Keratinocyte (primary cell): ENCODE measurements around the gene CSGALNACT2. TPM values are rescaled to one million over a fixed set of nuclear protein-coding genes. Genes with fewer than 3 reads are reported as not detected.

Experiments used
- DNase-seq: peaks from one replicate; pipeline ENCODE4 v3.0.0-alpha.2; 2011; ENCODE audit warnings: low read depth, missing footprints, low spot score
- FAIRE-seq: peaks from 2 replicates; lab custom pipeline; 2011; peaks lifted over from hg19 to GRCh38; lab: Jason Lieb, UNC
- H2AFZ ChIP-seq: 2 replicates; pipeline ENCODE4 v1.6.0; 2012; ENCODE audit warnings: low read length, control low read depth, inconsistent platforms; ENCODE audit not compliant: control insufficient read depth
- H3K27ac ChIP-seq: 2 replicates; pipeline ENCODE4 v1.5.1; 2011; ENCODE audit warnings: low read length; ENCODE audit not compliant: control insufficient read depth, insufficient read depth
- H3K27me3 ChIP-seq: 3 replicates; pipeline ENCODE4 v1.6.0; 2011; ENCODE audit warnings: low read length; ENCODE audit not compliant: control insufficient read depth, insufficient read depth; ENCODE audit errors: extremely low read depth
- H3K36me3 ChIP-seq, 2 experiments: 2 replicates in 1 of 2; 3 replicates in 1 of 2; pipeline ENCODE4 v1.5.1; 2011; ENCODE audit warnings: low read length in 2 of 2, mild to moderate bottlenecking in 1 of 2; ENCODE audit not compliant: control insufficient read depth in 2 of 2, insufficient read depth in 2 of 2; ENCODE audit errors: extremely low read depth in 1 of 2
- H3K4me1 ChIP-seq: 3 replicates; pipeline ENCODE4 v1.5.1; 2011; ENCODE audit warnings: low read length; ENCODE audit not compliant: control insufficient read depth, insufficient read depth; ENCODE audit errors: extremely low read depth
- H3K4me2 ChIP-seq: 3 replicates; pipeline ENCODE4 v1.6.0; 2011; ENCODE audit warnings: low read depth, low read length; ENCODE audit not compliant: control insufficient read depth, insufficient read depth; ENCODE audit errors: extremely low read depth
- H3K4me3 ChIP-seq, 3 experiments: fragments of 200-600 bp in 1 of 3; sonication (generic) in 1 of 3; 2 replicates in 2 of 3; 3 replicates in 1 of 3; pipeline ENCODE4 v1.5.1; 2011 to 2016; ENCODE audit warnings: low read length in 3 of 3, mild to moderate bottlenecking in 3 of 3, control low read depth in 2 of 3, inconsistent platforms in 1 of 3, low read depth in 1 of 3, mixed read lengths in 1 of 3, mixed run types in 1 of 3, moderate library complexity in 1 of 3; ENCODE audit not compliant: control insufficient read depth in 2 of 3, insufficient read depth in 2 of 3; ENCODE audit errors: extremely low read depth in 1 of 3
- H3K79me2 ChIP-seq: 2 replicates; pipeline ENCODE4 v1.6.0; 2012; ENCODE audit warnings: low read length; ENCODE audit not compliant: control insufficient read depth, insufficient read depth
- H3K9ac ChIP-seq: 3 replicates; pipeline ENCODE4 v1.6.0; 2011; ENCODE audit warnings: low read length; ENCODE audit not compliant: control insufficient read depth, insufficient read depth; ENCODE audit errors: extremely low read depth
- H3K9me1 ChIP-seq: 3 replicates; pipeline ENCODE4 v1.6.0; 2011; ENCODE audit warnings: low read length; ENCODE audit not compliant: control insufficient read depth, insufficient read depth; ENCODE audit errors: extremely low read depth
- H3K9me3 ChIP-seq: 2 replicates; pipeline ENCODE4 v1.5.1; 2012; ENCODE audit warnings: low read depth, low read length; ENCODE audit not compliant: control insufficient read depth
- H4K20me1 ChIP-seq: 3 replicates; pipeline ENCODE4 v1.6.0; 2011; ENCODE audit warnings: low read length; ENCODE audit not compliant: control insufficient read depth, insufficient read depth; ENCODE audit errors: extremely low read depth
- EZH2 ChIP-seq: IDR thresholded peaks from one replicate; pipeline ENCODE4 v1.6.1; 2012; ENCODE audit warnings: inconsistent platforms, mild to moderate bottlenecking, low read length, moderate library complexity
- dilution Hi-C: fragments of 300-500 bp; cut with MboI; formaldehyde crosslinking; loops from one replicate; pipeline ENCODE4 v1.7.0; 2020; ENCODE audit warnings: low sequenced_read_pairs; ENCODE audit not compliant: extremely low pct_ligation_motif_present
- polyA plus RNA-seq, 5 experiments: library from polyadenylated mRNA; depleted of rRNA in 3 of 5; stranded (reverse) in 3 of 5; stranded (forward) in 1 of 5; unstranded in 1 of 5; fragments of >200 nt; gene quantifications; 1 replicate in 1 of 5; 2 replicates in 3 of 5; 3 replicates in 1 of 5; pipeline versions ENCODE4 v1.2.1 to v1.2.3, GENCODE V29; 2011 to 2012; ENCODE audit warnings: missing spikeins in 2 of 5, low read depth in 1 of 5, low replicate concordance in 1 of 5
- TF ChIP-seq, protein P1 (sequence below), 3 experiments: IDR thresholded peaks in 1 of 3; conservative IDR thresholded peaks in 1 of 3; optimal IDR thresholded peaks in 1 of 3; 2 replicates in 2 of 3; 3 replicates in 1 of 3; pipeline versions ENCODE3 to v1.5.1; 2011; ENCODE audit warnings: low read length in 3 of 3, mild to moderate bottlenecking in 3 of 3, moderate library complexity in 2 of 3, control low read depth in 1 of 3, inconsistent platforms in 1 of 3; ENCODE audit not compliant: insufficient read depth in 2 of 3; ENCODE audit errors: extremely low read depth in 1 of 3

The CSGALNACT2 gene
- polyA plus RNA-seq, 1 donor (not counting 4 experiments of a cell fraction or from before 2014, with no cell fraction given), result 19.7 TPM

DNA sequence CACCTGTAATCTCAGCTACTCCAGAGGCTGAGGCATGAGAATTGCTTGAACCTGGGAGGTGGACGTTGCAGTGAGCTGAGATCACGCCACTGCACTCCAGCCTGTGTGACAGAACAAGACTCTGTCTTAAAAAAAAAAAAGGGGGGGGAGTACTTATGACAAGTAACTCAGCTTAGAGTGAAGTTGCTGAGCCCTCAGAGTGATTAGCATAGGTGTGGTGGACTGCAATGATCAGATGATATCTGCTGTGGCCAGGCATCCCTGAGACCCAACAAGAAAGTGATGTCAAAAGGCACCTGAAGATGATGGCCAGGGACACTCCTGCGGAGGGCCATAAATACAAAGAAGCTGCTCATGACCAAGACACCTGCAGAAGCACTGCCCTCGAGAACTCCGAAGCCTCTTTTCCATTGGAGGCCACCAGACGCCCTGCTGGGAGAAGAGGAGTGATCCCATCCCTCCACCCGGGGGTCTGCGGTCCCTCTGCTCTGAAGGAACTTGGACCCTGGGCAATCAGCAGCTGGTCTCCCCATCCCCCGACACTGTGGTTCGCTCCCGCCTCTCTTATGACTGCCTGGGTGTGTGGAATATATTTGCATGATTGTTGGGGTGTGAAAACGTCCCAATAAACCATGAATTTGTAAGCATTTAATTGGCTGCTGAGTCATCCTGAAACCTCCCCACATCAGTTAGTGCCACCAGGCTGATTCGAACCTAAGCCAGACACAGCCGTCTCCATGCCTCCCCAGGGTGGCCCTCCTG lies 82.6 kb downstream of the CSGALNACT2 start:
- Histone ChIP-seq H3K79me2 (no peaks in the 10 kb centered on the region), H3K27me3 (peaks cover 28% of the 10 kb centered on the region), H3K36me3 (no peaks in the 10 kb centered on the region), H3K27ac (no peak overlapping the region), H4K20me1 (no peaks in the 10 kb centered on the region), H3K9me1 (no peaks in the 10 kb centered on the region), H3K4me1 (no peaks in the 10 kb centered on the region), H3K9ac (no peak overlapping the region), H3K9me3 (no peaks in the 10 kb centered on the region), H3K4me3 (no peak overlapping the region), H2AFZ (no peak overlapping the region), H3K4me2 (no peak overlapping the region)
- no peak for FAIRE-seq
- dilution Hi-C loops, result no loop called here
- DNase-seq, result no peak
- TF ChIP-seq EZH2, result no peak
- TF ChIP-seq, protein P1, sequence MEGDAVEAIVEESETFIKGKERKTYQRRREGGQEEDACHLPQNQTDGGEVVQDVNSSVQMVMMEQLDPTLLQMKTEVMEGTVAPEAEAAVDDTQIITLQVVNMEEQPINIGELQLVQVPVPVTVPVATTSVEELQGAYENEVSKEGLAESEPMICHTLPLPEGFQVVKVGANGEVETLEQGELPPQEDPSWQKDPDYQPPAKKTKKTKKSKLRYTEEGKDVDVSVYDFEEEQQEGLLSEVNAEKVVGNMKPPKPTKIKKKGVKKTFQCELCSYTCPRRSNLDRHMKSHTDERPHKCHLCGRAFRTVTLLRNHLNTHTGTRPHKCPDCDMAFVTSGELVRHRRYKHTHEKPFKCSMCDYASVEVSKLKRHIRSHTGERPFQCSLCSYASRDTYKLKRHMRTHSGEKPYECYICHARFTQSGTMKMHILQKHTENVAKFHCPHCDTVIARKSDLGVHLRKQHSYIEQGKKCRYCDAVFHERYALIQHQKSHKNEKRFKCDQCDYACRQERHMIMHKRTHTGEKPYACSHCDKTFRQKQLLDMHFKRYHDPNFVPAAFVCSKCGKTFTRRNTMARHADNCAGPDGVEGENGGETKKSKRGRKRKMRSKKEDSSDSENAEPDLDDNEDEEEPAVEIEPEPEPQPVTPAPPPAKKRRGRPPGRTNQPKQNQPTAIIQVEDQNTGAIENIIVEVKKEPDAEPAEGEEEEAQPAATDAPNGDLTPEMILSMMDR (optimal IDR thresholded peaks at IDR 0.05 in 1 of 3, IDR thresholded peaks at IDR 0.05 in 1 of 3, conservative IDR thresholded peaks at IDR 0.05 in 1 of 3; ENCODE audit: extremely low read depth in 1 of 3, insufficient read depth in 2 of 3, low read length in 3 of 3), result no peak

DNA sequence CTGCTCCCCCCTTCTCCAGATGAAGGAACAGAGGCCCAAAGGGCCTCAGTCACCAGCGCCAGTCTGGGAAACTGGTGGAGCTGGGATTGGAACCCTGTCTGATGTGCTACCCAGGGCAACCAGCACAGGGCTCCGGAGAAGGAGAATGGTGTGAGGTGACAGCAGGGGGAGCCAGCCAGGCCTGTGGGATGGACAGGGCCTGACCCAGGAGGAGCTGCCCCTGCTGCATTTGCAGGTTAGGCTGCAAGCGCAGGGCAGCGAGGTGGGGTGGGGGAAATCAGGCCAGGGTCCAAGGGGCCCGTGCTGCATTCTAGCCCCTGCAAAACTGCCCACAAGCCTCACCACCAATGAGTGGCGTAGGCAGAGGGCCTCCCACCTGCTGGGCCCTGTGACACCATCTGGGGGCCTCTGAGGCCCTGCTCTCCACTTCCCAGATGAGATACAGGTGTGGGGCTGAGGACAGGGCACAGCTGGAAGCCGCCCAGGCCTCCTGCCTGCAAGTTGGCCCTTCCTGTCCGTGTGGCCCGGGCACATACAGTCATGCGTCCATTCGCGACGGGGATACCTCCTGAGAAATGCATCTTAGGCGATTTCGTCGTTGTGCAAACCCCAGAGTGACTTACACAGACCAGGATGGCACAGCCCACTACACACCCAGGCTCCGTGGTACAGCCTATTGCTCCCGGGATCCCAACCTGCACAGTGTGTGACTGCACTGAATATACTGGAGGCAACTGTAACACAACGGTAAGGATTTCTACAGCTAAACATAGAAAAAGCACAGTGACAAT lies 83.4 kb downstream of the CSGALNACT2 start:
- H3K4me3 ChIP-seq, result no peak overlapping the region
- no peaks in the 10 kb centered on the region for H3K9me1 ChIP-seq
- no peak overlapping the region for H2AFZ ChIP-seq
- peaks cover 20% of the 10 kb centered on the region for H3K27me3 ChIP-seq
- TF ChIP-seq, protein P1 (optimal IDR thresholded peaks at IDR 0.05 in 1 of 3, IDR thresholded peaks at IDR 0.05 in 1 of 3, conservative IDR thresholded peaks at IDR 0.05 in 1 of 3; ENCODE audit: extremely low read depth in 1 of 3, insufficient read depth in 2 of 3, low read length in 3 of 3), result peak in 2 of 3 experiments; percentile 7 to 35
- no peak for TF ChIP-seq EZH2
- FAIRE-seq (no peak), DNase-seq (no peak)
- no peak overlapping the region for H3K27ac ChIP-seq
- H3K79me2 ChIP-seq, result no peaks in the 10 kb centered on the region
- dilution Hi-C loops, result no loop called here
- no peak overlapping the region for H3K4me2 ChIP-seq
- H3K4me1 ChIP-seq, result no peaks in the 10 kb centered on the region
- H4K20me1 ChIP-seq, result no peaks in the 10 kb centered on the region
- no peaks in the 10 kb centered on the region for H3K9me3 ChIP-seq
- no peaks in the 10 kb centered on the region for H3K36me3 ChIP-seq
- H3K9ac ChIP-seq, result no peak overlapping the region
